Endothelial cell of umbilical vein (primary cell): ENCODE data around the gene LRWD1. TPM values are rescaled to one million over a fixed set of nuclear protein-coding genes. Genes with fewer than 3 reads are reported as not detected.

Experiments used
- BruUV-seq: library from RNA; stranded (reverse); fragments of 400-500 nt; replicated peaks from 2 replicates; lab custom pipeline; 2021; lab: Mats Ljungman, UMichigan
- CTCF ChIA-PET: fragments of 300-600, 350-600 bp; sonication (Branson Sonifier 250); formaldehyde crosslinking; loops from one replicate; lab custom pipeline; 2021; ENCODE audit warnings: antibody characterized with exemption, inconsistent platforms; lab: Charles Lee
- POLR2A ChIA-PET: fragments of 300-600, 350-600 bp; sonication (Branson Sonifier 250); formaldehyde crosslinking; loops from one replicate; lab custom pipeline; 2021; ENCODE audit warnings: antibody characterized with exemption, inconsistent platforms; lab: Charles Lee
- DNase-seq: peaks from one replicate; pipeline ENCODE4 v3.0.0-alpha.2; 2011; ENCODE audit warnings: low read depth, low spot score
- FAIRE-seq: peaks from 2 replicates; lab custom pipeline; 2011; peaks lifted over from hg19 to GRCh38; lab: Jason Lieb, UNC
- H2AFZ ChIP-seq: 2 replicates; pipeline ENCODE4 v1.6.0; 2012; ENCODE audit warnings: low read depth, low read length, control low read depth, inconsistent platforms
- H3K27ac ChIP-seq: 2 replicates; pipeline ENCODE4 v1.5.1; 2011; ENCODE audit warnings: low read depth, mild to moderate bottlenecking, control low read depth, low read length, moderate library complexity; ENCODE audit not compliant: insufficient read depth
- H3K27me3 ChIP-seq, 2 experiments: 2 replicates each; pipeline versions ENCODE4 v1.6.0 to v1.6.1; 2011; ENCODE audit warnings: low read length in 2 of 2, mixed read lengths in 1 of 2; ENCODE audit not compliant: control insufficient read depth in 2 of 2, insufficient read depth in 2 of 2
- H3K36me3 ChIP-seq, 2 experiments: 2 replicates in 1 of 2; 3 replicates in 1 of 2; pipeline ENCODE4 v1.5.1; 2011; ENCODE audit warnings: low read length in 2 of 2, mild to moderate bottlenecking in 1 of 2, moderate library complexity in 1 of 2; ENCODE audit not compliant: control insufficient read depth in 2 of 2, insufficient read depth in 2 of 2; ENCODE audit errors: extremely low read depth in 1 of 2
- H3K4me1 ChIP-seq: 3 replicates; pipeline ENCODE4 v1.5.1; 2011; ENCODE audit warnings: mild to moderate bottlenecking, low read length; ENCODE audit not compliant: control insufficient read depth, insufficient read depth; ENCODE audit errors: extremely low read depth
- H3K4me2 ChIP-seq: 2 replicates; pipeline ENCODE4 v1.6.1; 2011; ENCODE audit warnings: low read length, control low read depth, mixed read lengths; ENCODE audit not compliant: insufficient read depth
- H3K4me3 ChIP-seq, 3 experiments: fragments of 200-600 bp in 1 of 3; sonication (generic), shearing (Covaris generic) in 1 of 3; replicated peaks in 1 of 3; 2 replicates each; pipeline ENCODE4 v1.5.1; 2011 to 2016; ENCODE audit warnings: control low read depth in 3 of 3, low read length in 3 of 3, mild to moderate bottlenecking in 2 of 3, inconsistent platforms in 1 of 3, low read depth in 1 of 3, moderate library complexity in 1 of 3; ENCODE audit not compliant: insufficient read depth in 1 of 3
- H3K79me2 ChIP-seq: 2 replicates; pipeline ENCODE4 v1.6.0; 2012; ENCODE audit warnings: low read length, inconsistent platforms; ENCODE audit not compliant: control insufficient read depth, insufficient read depth
- H3K9ac ChIP-seq: replicated peaks from 2 replicates; pipeline ENCODE3; 2011; ENCODE audit warnings: low read length, control low read depth; ENCODE audit not compliant: insufficient read depth; ENCODE audit errors: extremely low read depth
- H3K9me1 ChIP-seq: replicated peaks from 3 replicates; pipeline ENCODE4 v1.6.0; 2011; ENCODE audit warnings: mild to moderate bottlenecking, low read length; ENCODE audit not compliant: control insufficient read depth, insufficient read depth; ENCODE audit errors: extremely low read depth
- H3K9me3 ChIP-seq: replicated peaks from 2 replicates; pipeline ENCODE4 v1.5.1; 2012; ENCODE audit warnings: low read length, inconsistent platforms; ENCODE audit not compliant: control insufficient read depth, insufficient read depth
- H4K20me1 ChIP-seq: replicated peaks from 2 replicates; pipeline ENCODE3; 2011; ENCODE audit warnings: mild to moderate bottlenecking, low read length; ENCODE audit not compliant: control insufficient read depth, insufficient read depth; ENCODE audit errors: extremely low read depth
- EZH2 ChIP-seq: IDR thresholded peaks from 2 replicates; pipeline ENCODE4 v1.6.1; 2012; ENCODE audit warnings: borderline replicate concordance, low read depth, mild to moderate bottlenecking, moderate library complexity, low read length, inconsistent platforms; ENCODE audit not compliant: severe bottlenecking
- FOS ChIP-seq: IDR thresholded peaks from 2 replicates; pipeline ENCODE4 v1.6.1; 2011; ENCODE audit warnings: mild to moderate bottlenecking, low read length, moderate library complexity, borderline replicate concordance; ENCODE audit not compliant: insufficient read depth
- GATA2 ChIP-seq: IDR thresholded peaks from 2 replicates; pipeline ENCODE4 v1.7.0; 2011; ENCODE audit warnings: low read depth, mild to moderate bottlenecking, moderate library complexity, mixed read lengths, low read length; ENCODE audit not compliant: insufficient read length, insufficient read depth
- JUN ChIP-seq: IDR thresholded peaks from 2 replicates; pipeline ENCODE4 v1.6.1; 2011; ENCODE audit warnings: borderline replicate concordance, low read depth; ENCODE audit not compliant: insufficient read length, insufficient read depth
- MAX ChIP-seq: IDR thresholded peaks from 2 replicates; pipeline ENCODE4 v1.6.1; 2011; ENCODE audit not compliant: insufficient read depth, insufficient read length
- MYC ChIP-seq: IDR thresholded peaks from one replicate; pipeline ENCODE4 v1.6.1; 2011; ENCODE audit warnings: mild to moderate bottlenecking, low read depth, low read length
- POLR2A ChIP-seq: IDR thresholded peaks from 2 replicates; pipeline ENCODE4 v1.6.1; 2012; ENCODE audit warnings: low read depth, mild to moderate bottlenecking, control low read depth, low read length
- dilution Hi-C: fragments of 300-500 bp; cut with MboI; formaldehyde crosslinking; loops from one replicate; pipeline ENCODE4 v1.15.0; 2019; ENCODE audit warnings: low sequenced_read_pairs; ENCODE audit not compliant: extremely low pct_ligation_motif_present
- intact Hi-C: fragments of 100-400 bp; cut with micrococcal nuclease; formaldehyde crosslinking; loops from one replicate; pipeline ENCODE4 v1.10.0; 2022
- polyA plus RNA-seq, 4 experiments: library from polyadenylated mRNA; depleted of rRNA in 3 of 4; stranded (reverse) in 3 of 4; unstranded in 1 of 4; fragments of >200 nt; gene quantifications; 2 replicates each; pipeline versions ENCODE4 v1.2.1 to v1.2.3, GENCODE V29; 2011 to 2012; ENCODE audit warnings: missing spikeins in 1 of 4
- total RNA-seq: library from RNA; stranded (reverse); gene quantifications from 2 replicates; pipeline ENCODE4 v1.2.3, GENCODE V29; 2021

The LRWD1 gene
- total and polyA plus RNA-seq, 2 donors (not counting 3 experiments of a cell fraction or from before 2014, with no cell fraction given): 21.7 to 22.7 TPM

GRCh38 chr7:102436118-102436517, 28.7 kb upstream of the LRWD1 start:
- FAIRE-seq: no peak
- Histone ChIP-seq H3K27ac (no peak overlapping the region), H3K4me1 (peaks cover 19% of the 10 kb centered on the region), H3K4me2 (no peak overlapping the region), H3K9ac (no peak overlapping the region), H4K20me1 (no peaks in the 10 kb centered on the region), H3K9me1 (no peaks in the 10 kb centered on the region), H3K36me3 (peaks cover 2% of the 10 kb centered on the region in 2 experiments), H3K79me2 (peaks cover 19% of the 10 kb centered on the region), H3K9me3 (no peaks in the 10 kb centered on the region), H2AFZ (no peak overlapping the region), H3K27me3 (no peaks in the 10 kb centered on the region), H3K4me3 (no peak overlapping the region)
- BruUV-seq: no TSS peak
- dilution Hi-C loops: no loop called here
- TF ChIP-seq MAX (no peak), MYC (no peak), FOS (no peak), POLR2A (no peak), JUN (no peak), GATA2 (no peak), EZH2 (no peak)
- intact Hi-C loops: no loop called here
- DNase-seq: no peak
- ChIA-PET CTCF (no interaction called here), POLR2A (no interaction called here)
